ACC112 (cell line): ENCODE data around the gene ABCD1.
"Not testable (repeated sequence)": the region's sequence is repeated elsewhere in the genome, so short reads cannot be mapped to it uniquely, and the experiment has no call there.

Experiments
- H2AFZ ChIP-seq: fragments of 200-600 bp; sonication (generic); one replicate; pipeline ENCODE4 v1.6.0; 2017; ENCODE audit warnings: antibody characterized with exemption, low read length; ENCODE audit not compliant: unreplicated experiment
- H3K27ac ChIP-seq: fragments of 200-600 bp; sonication (generic); 2 replicates; pipeline ENCODE4 v1.5.1; 2014; ENCODE audit warnings: low read depth, mild to moderate bottlenecking, antibody characterized with exemption, low read length, moderate library complexity
- H3K27me3 ChIP-seq: fragments of 200-600 bp; sonication (generic); 2 replicates; pipeline ENCODE4 v1.6.1; 2014; ENCODE audit warnings: mild to moderate bottlenecking, antibody characterized with exemption, low read length, moderate library complexity, mixed read lengths; ENCODE audit not compliant: insufficient read depth
- H3K36me3 ChIP-seq: fragments of 200-600 bp; sonication (generic); 2 replicates; pipeline ENCODE4 v1.6.1; 2016; ENCODE audit warnings: mild to moderate bottlenecking, antibody characterized with exemption, low read length, moderate library complexity, mixed read lengths; ENCODE audit not compliant: insufficient read depth
- H3K4me1 ChIP-seq: fragments of 200-600 bp; sonication (generic); one replicate; pipeline ENCODE4 v1.6.1; 2016; ENCODE audit warnings: low read length, mixed read lengths; ENCODE audit not compliant: insufficient read depth, unreplicated experiment, control insufficient read depth
- H3K4me3 ChIP-seq: fragments of 200-600 bp; sonication (generic); 2 replicates; pipeline ENCODE4 v1.5.1; 2014; ENCODE audit warnings: mild to moderate bottlenecking, low read depth, low read length
- H3K79me2 ChIP-seq: fragments of 200-600 bp; sonication (generic); one replicate; pipeline ENCODE4 v1.6.0; 2016; ENCODE audit warnings: low read length; ENCODE audit not compliant: control insufficient read depth, unreplicated experiment, insufficient read depth

Gene ABCD1

GRCh38 chrX:153702336-153703035 lies 22.2 kb upstream of the ABCD1 start:
- Histone ChIP-seq H2AFZ (no peak overlapping the region), H3K4me3 (no peak overlapping the region), H3K36me3 (no peaks in the 10 kb centered on the region), H3K27ac (no peak overlapping the region), H3K79me2 (no peaks in the 10 kb centered on the region), H3K27me3 (no peaks in the 10 kb centered on the region), H3K4me1 (no peaks in the 10 kb centered on the region)

GRCh38 chrX:153703036-153703370 lies 21.7 kb upstream of the ABCD1 start:
- no peak overlapping the region for H3K27ac ChIP-seq
- H3K27me3 ChIP-seq = no peaks in the 10 kb centered on the region
- H3K4me1 ChIP-seq = no peaks in the 10 kb centered on the region
- no peaks in the 10 kb centered on the region for H3K79me2 ChIP-seq
- no peaks in the 10 kb centered on the region for H3K36me3 ChIP-seq
- H3K4me3 ChIP-seq = no peak overlapping the region
- H2AFZ ChIP-seq = no peak overlapping the region

GRCh38 chrX:153704021-153704526 lies 20.6 kb upstream of the ABCD1 start:
- Histone ChIP-seq H3K4me1 (no peaks in the 10 kb centered on the region), H3K27ac (no peak overlapping the region), H3K79me2 (no peaks in the 10 kb centered on the region), H3K27me3 (no peaks in the 10 kb centered on the region), H3K36me3 (no peaks in the 10 kb centered on the region), H3K4me3 (no peak overlapping the region), H2AFZ (no peak overlapping the region)

- H3K27me3 ChIP-seq, H3K27ac ChIP-seq, H2AFZ ChIP-seq, H3K4me3 ChIP-seq, H3K36me3 ChIP-seq, H3K79me2 ChIP-seq, H3K4me1 ChIP-seq: not testable (repeated sequence)
These were observed 19.8 kb upstream of the ABCD1 start for GRCh38 chrX:153704631-153705402.

DNA sequence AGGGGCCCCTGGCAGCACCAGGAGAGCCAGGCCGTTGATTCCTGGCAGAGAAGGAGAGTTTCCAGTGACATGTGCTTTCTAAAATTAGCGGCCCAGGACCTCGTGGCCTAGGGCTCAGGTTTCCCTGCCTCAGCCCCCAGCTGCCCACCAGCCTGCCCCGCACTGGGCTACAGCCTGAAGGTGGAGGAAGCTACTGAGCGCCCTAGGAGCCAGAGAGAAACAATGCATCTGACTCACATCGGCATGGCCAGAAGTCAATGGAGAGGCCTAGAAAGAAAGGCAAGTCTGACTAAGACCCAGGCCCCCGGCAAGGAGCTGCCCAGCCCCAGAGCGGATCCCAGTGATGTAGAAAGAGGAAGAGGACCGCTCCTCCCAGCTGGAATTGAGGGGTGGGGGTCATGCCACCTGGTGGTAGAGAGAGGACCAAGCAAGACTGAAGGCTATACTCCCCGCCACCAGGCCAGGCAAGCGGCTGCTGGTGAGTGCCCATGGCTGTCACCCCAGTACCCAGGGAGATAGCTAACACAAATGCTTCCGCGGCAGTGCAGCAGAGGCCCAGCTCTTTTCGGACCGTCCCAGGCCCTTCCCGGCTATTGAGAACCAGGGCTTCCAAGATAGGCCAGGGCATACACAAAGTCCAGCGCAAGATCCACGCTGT lies 19.1 kb upstream of the ABCD1 start:
- not testable (repeated sequence) for H3K4me3 ChIP-seq, H3K79me2 ChIP-seq, H3K27ac ChIP-seq, H3K27me3 ChIP-seq, H2AFZ ChIP-seq, H3K4me1 ChIP-seq, H3K36me3 ChIP-seq

GRCh38 chrX:153706799-153707198 lies 17.9 kb upstream of the ABCD1 start:
- Histone ChIP-seq H3K27ac (no peak overlapping the region), H2AFZ (no peak overlapping the region), H3K4me1 (no peaks in the 10 kb centered on the region), H3K4me3 (no peak overlapping the region), H3K36me3 (no peaks in the 10 kb centered on the region), H3K27me3 (no peaks in the 10 kb centered on the region), H3K79me2 (no peaks in the 10 kb centered on the region)

DNA sequence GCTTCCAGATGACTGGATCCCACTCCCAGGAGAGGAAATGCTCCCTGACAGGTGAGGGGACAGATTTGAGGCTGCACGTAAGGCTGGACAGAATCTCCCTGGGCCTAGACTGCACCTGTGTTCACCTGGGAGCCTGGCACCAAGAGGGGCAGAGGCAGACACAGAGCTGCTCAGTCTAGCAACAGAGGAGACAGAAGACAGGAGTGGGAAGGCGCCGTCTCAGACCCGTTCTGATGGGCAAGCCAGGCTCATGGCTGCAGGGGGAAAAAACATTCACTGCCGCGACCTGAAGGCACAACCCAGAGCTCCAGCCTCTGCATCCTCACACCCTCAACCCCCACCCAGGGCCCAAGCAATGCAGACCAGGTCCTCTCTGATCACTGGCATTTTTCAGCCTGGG lies 17.2 kb upstream of the ABCD1 start:
- Histone ChIP-seq H3K4me3 (no peak overlapping the region), H3K27me3 (no peaks in the 10 kb centered on the region), H3K79me2 (no peaks in the 10 kb centered on the region)

GRCh38 chrX:153708415-153708814 lies 16.2 kb upstream of the ABCD1 start:
- no peaks in the 10 kb centered on the region for H3K27me3 ChIP-seq
- no peaks in the 10 kb centered on the region for H3K4me1 ChIP-seq
- no peaks in the 10 kb centered on the region for H3K79me2 ChIP-seq
- H3K4me3 ChIP-seq = no peak overlapping the region
- no peaks in the 10 kb centered on the region for H3K36me3 ChIP-seq
- H3K27ac ChIP-seq = no peak overlapping the region
- H2AFZ ChIP-seq = no peak overlapping the region

More for the DNA sequence above, 17.2 kb upstream of the ABCD1 start:
- Histone ChIP-seq H3K36me3 (no peaks in the 10 kb centered on the region), H2AFZ (no peak overlapping the region), H3K27ac (no peak overlapping the region), H3K4me1 (no peaks in the 10 kb centered on the region)

DNA sequence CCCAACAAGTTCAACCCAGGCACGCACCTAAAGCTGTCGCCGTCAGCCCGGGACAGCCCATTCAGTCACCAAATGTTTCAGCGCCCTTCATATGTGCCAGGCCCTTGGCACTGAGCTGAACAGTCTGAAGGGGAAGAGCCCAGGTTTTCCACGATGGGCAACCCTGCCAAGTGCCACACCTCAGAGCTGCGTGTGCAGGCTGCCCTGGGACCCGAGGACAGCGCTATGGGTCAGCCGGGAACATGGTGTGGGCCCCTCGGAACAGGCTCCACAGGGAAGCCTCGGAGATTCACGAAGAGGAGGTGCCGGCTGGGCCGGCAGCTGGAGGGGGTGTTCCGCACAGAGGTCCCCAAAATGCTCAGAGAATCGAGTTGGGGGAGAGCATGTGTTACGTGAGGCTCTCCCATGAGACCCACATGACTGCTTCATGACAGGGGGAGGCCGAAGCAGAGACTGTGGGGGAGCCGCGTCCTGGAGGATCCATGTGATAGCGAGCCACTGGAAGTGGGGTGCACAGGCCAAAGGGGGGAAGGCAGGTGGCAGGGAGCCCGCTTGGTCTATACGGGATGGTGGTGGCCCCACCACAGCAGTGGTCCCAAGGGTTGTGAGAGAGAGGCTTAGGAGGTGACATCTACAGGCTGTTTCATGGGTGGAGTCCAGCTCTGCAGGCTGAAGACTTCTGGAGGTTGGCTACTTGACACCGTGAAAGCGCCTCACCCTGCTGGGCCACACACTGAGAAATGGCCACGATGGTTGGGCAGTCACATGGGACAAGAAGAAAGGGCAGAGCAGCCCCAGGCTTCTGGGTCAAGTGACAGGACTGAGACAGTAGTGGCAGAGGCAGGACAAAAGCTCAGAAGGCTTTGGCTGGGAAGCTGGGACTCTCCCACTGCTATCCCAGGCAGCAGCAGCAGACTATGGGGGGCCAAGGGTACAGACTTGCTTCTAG lies 14.7 kb upstream of the ABCD1 start:
- no peaks in the 10 kb centered on the region for H3K79me2 ChIP-seq
- H2AFZ ChIP-seq = no peak overlapping the region
- H3K27ac ChIP-seq = no peak overlapping the region
- no peaks in the 10 kb centered on the region for H3K4me1 ChIP-seq
- H3K4me3 ChIP-seq = no peak overlapping the region
- H3K27me3 ChIP-seq = no peaks in the 10 kb centered on the region
- no peaks in the 10 kb centered on the region for H3K36me3 ChIP-seq

DNA sequence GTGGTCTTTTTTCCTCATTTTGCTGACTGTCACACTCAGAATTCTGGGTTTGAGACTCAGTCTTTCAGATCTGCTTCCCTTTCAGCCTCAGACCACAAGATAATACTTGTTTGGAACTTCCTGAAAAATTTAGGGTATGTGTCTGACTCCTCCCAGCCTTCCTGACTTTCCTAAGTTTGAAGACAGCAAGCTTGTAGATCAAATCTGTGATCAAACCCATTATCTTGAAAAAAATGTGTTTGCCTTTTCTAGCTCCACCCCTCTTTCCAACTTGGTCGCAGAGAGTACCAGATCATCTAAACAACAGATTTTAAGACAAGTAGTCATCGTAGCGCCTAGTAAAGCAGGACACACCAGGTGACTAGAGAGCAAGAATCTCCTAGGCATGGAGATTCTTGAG lies 10.4 kb upstream of the ABCD1 start:
- no peaks in the 10 kb centered on the region for H3K4me1 ChIP-seq
- H3K27ac ChIP-seq = no peak overlapping the region
- peaks cover 2% of the 10 kb centered on the region for H3K79me2 ChIP-seq
- no peak overlapping the region for H3K4me3 ChIP-seq
- no peak overlapping the region for H2AFZ ChIP-seq
- H3K27me3 ChIP-seq = no peaks in the 10 kb centered on the region
- peaks cover 5% of the 10 kb centered on the region; the same call in 1 of the 2 replicates for H3K36me3 ChIP-seq
